ENCODE data around the gene NT5E. TPM values are rescaled to one million over a fixed set of nuclear protein-coding genes. Genes with fewer than 3 reads are reported as not detected.
"Not testable (repeated sequence)": the region's sequence is repeated elsewhere in the genome, so short reads cannot be mapped to it uniquely, and the experiment has no call there.

Gene NT5E
- total RNA-seq, 1 experiment from 2014 or later, result 70.0 TPM

- no peak for DNase-seq (ENCODE audit: extremely low read depth, low read depth)
Observed at GRCh38 chr6:85484948-85485347, 35.1 kb downstream of the NT5E start.

GRCh38 chr6:85490516-85491248, 40.8 kb downstream of the NT5E start:
- DNase-seq (ENCODE audit: extremely low read depth, low read depth), result no peak

- no peak for DNase-seq (ENCODE audit: extremely low read depth, low read depth)
Observed at GRCh38 chr6:85493389-85493788, 43.5 kb downstream of the NT5E start.

- no peak for DNase-seq (ENCODE audit: extremely low read depth, low read depth)
Observed at GRCh38 chr6:85494547-85495536, 45.0 kb downstream of the NT5E start.

GRCh38 chr6:85496009-85496579, 46.2 kb downstream of the NT5E start:
- DNase-seq (ENCODE audit: extremely low read depth, low read depth), result no peak

GRCh38 chr6:85496856-85497255, 47.0 kb downstream of the NT5E start:
- DNase-seq (ENCODE audit: extremely low read depth, low read depth), result no peak

- no peak for DNase-seq (ENCODE audit: extremely low read depth, low read depth)
Observed at GRCh38 chr6:85498596-85499258, 48.8 kb downstream of the NT5E start.

GRCh38 chr6:85506441-85507093, 56.7 kb downstream of the NT5E start:
- no peak for DNase-seq (ENCODE audit: extremely low read depth, low read depth)

- DNase-seq (ENCODE audit: extremely low read depth, low read depth), result no peak
Observed at GRCh38 chr6:85516168-85516567, 66.3 kb downstream of the NT5E start.

GRCh38 chr6:85524281-85524680, 74.4 kb downstream of the NT5E start:
- not testable (repeated sequence) for DNase-seq (ENCODE audit: extremely low read depth, low read depth)

- no peak for DNase-seq (ENCODE audit: extremely low read depth, low read depth)
Observed at GRCh38 chr6:85537055-85537494, 87.2 kb downstream of the NT5E start.

- no peak for DNase-seq (ENCODE audit: extremely low read depth, low read depth)
Observed at GRCh38 chr6:85544776-85545175, 94.9 kb downstream of the NT5E start.

Other genes with a start within 250 kb of the NT5E start
- 58.6 and 67.8 TPM in 2 replicates for gene SNX14, start 143.8 kb downstream of the NT5E start, total RNA-seq (2014; rRNA removed; shearing (Covaris generic))
- 46.1 and 61.6 TPM in 2 replicates for gene SYNCRIP, start 192.8 kb downstream of the NT5E start, total RNA-seq (2014; rRNA removed; shearing (Covaris generic))

Data from NCI-H460 (cell line).